ENCODE measurements around the gene OSBPL1A.

DNA sequence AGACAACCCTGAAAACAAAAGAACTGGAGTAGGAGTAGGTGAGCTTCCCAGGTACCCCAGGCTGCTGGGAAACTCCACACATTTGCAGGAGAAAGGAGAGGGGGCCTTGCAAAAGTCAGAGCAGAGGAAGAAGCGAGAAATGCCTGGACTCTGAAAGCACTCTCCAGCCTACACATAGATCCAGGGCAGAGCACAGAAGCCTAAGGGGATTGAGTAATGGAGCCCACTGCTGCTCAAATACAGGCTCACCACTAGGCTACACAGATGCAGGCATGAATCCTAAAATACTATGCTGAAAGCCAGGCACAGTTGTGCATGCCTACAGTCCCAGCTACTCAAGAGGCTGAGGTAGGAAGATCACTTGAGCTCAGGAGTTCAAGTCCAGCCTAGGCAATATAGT lies 33.4 kb downstream of the OSBPL1A start:
- TF ChIP-seq, protein P1, sequence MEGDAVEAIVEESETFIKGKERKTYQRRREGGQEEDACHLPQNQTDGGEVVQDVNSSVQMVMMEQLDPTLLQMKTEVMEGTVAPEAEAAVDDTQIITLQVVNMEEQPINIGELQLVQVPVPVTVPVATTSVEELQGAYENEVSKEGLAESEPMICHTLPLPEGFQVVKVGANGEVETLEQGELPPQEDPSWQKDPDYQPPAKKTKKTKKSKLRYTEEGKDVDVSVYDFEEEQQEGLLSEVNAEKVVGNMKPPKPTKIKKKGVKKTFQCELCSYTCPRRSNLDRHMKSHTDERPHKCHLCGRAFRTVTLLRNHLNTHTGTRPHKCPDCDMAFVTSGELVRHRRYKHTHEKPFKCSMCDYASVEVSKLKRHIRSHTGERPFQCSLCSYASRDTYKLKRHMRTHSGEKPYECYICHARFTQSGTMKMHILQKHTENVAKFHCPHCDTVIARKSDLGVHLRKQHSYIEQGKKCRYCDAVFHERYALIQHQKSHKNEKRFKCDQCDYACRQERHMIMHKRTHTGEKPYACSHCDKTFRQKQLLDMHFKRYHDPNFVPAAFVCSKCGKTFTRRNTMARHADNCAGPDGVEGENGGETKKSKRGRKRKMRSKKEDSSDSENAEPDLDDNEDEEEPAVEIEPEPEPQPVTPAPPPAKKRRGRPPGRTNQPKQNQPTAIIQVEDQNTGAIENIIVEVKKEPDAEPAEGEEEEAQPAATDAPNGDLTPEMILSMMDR (IDR thresholded peaks at IDR 0.05; ENCODE audit: insufficient read depth, low read length, poor library complexity, severe bottlenecking) = no peak
- TF ChIP-seq EZH2phosphoT487 (conservative IDR thresholded peaks at IDR 0.05; ENCODE audit: low read length) = no peak

All from SU-DHL-6 (cell line).